ENCODE results near the gene PTK7. TPM values are rescaled to one million over a fixed set of nuclear protein-coding genes. Genes with fewer than 3 reads are reported as not detected.

PTK7 gene
- total and polyA plus RNA-seq, 8 donors: 4.0 to 64.9 (median 27.4) TPM

GRCh38 chr6:43119482-43119881 lies 43.4 kb downstream of the PTK7 start:
- TF ChIP-seq POLR2AphosphoS5 (IDR thresholded peaks at IDR 0.05) (no peak), POLR2A (IDR thresholded peaks at IDR 0.05) (no peak), EP300 (IDR thresholded peaks at IDR 0.05) (no peak)
- TF ChIP-seq, protein P1, sequence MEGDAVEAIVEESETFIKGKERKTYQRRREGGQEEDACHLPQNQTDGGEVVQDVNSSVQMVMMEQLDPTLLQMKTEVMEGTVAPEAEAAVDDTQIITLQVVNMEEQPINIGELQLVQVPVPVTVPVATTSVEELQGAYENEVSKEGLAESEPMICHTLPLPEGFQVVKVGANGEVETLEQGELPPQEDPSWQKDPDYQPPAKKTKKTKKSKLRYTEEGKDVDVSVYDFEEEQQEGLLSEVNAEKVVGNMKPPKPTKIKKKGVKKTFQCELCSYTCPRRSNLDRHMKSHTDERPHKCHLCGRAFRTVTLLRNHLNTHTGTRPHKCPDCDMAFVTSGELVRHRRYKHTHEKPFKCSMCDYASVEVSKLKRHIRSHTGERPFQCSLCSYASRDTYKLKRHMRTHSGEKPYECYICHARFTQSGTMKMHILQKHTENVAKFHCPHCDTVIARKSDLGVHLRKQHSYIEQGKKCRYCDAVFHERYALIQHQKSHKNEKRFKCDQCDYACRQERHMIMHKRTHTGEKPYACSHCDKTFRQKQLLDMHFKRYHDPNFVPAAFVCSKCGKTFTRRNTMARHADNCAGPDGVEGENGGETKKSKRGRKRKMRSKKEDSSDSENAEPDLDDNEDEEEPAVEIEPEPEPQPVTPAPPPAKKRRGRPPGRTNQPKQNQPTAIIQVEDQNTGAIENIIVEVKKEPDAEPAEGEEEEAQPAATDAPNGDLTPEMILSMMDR (IDR thresholded peaks at IDR 0.05): no peak
- intact Hi-C loops (cut with DNase I; ENCODE audit: low total_unique reads): no loop called here
- 62 to 83% (median 71%) methylated on average over 2 to 4 of the region's 4 CpGs for WGBS, 5 donors

DNA sequence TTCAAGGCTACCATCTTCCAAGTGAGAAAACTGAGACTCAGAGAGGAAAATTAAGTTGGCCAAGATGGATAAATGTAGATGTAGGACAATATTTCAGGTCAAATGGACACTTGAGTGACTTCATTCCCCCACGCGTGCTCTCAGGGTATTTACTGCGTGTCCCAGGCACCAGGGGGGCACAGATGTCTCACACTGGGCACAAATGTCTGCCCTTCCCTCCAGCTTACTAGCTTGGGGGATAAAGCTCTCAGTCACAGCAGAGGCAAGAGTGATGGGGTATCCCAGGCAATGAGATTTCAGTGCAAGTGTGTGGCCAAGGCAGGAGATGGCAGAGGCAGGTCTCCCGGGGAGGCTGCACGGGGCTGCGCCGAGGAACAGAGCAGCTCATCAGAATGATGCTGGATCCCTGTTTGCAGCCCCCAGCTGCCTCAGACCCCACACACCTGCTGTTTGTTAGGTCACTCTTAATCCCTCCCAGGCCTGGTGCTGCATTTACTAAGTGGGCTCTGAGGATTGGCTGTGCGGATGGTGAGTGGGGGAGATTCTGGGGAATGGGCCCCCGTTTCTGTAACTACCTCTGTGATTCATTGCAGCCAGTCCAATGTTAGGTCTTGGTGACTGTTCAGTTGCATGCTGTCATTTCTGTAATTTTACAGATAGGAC lies 44.1 kb downstream of the PTK7 start:
- H3K27ac ChIP-seq: peak overlapping the region in 3 of 5 donors; percentile 16 to 78 (median 73)
- no peaks in the 10 kb centered on the region for H3K27me3 ChIP-seq
- peaks cover 5 to 39% (median 22%) of the 10 kb centered on the region in 4 donors for H3K4me1 ChIP-seq
- TF ChIP-seq, protein P1 (IDR thresholded peaks at IDR 0.05): no peak
- TF ChIP-seq EP300 (IDR thresholded peaks at IDR 0.05) (no peak), POLR2A (IDR thresholded peaks at IDR 0.05) (no peak), POLR2AphosphoS5 (IDR thresholded peaks at IDR 0.05) (no peak)
- DNase-seq: no peak
- intact Hi-C loops (cut with DNase I; ENCODE audit: low total_unique reads): no loop called here
- no peaks in the 10 kb centered on the region for H3K9me3 ChIP-seq
- WGBS, 5 donors: 89 to 94% (median 93%) methylated on average over 9 of the region's 9 CpGs
- no peaks in the 10 kb centered on the region for H3K36me3 ChIP-seq
- no peak overlapping the region for H3K4me3 ChIP-seq

More at GRCh38 chr6:43119482-43119881, 43.4 kb downstream of the PTK7 start:
- H3K36me3 ChIP-seq: no peaks in the 10 kb centered on the region
- peak in 1 of 2 donors; percentile 52 for DNase-seq
- no peak overlapping the region for H3K4me3 ChIP-seq
- no peaks in the 10 kb centered on the region for H3K27me3 ChIP-seq
- H3K4me1 ChIP-seq: peaks cover 5 to 41% (median 24%) of the 10 kb centered on the region in 4 donors
- H3K9me3 ChIP-seq: no peaks in the 10 kb centered on the region
- peak overlapping the region in 2 of 5 donors; percentile 73 to 78 for H3K27ac ChIP-seq

DNA sequence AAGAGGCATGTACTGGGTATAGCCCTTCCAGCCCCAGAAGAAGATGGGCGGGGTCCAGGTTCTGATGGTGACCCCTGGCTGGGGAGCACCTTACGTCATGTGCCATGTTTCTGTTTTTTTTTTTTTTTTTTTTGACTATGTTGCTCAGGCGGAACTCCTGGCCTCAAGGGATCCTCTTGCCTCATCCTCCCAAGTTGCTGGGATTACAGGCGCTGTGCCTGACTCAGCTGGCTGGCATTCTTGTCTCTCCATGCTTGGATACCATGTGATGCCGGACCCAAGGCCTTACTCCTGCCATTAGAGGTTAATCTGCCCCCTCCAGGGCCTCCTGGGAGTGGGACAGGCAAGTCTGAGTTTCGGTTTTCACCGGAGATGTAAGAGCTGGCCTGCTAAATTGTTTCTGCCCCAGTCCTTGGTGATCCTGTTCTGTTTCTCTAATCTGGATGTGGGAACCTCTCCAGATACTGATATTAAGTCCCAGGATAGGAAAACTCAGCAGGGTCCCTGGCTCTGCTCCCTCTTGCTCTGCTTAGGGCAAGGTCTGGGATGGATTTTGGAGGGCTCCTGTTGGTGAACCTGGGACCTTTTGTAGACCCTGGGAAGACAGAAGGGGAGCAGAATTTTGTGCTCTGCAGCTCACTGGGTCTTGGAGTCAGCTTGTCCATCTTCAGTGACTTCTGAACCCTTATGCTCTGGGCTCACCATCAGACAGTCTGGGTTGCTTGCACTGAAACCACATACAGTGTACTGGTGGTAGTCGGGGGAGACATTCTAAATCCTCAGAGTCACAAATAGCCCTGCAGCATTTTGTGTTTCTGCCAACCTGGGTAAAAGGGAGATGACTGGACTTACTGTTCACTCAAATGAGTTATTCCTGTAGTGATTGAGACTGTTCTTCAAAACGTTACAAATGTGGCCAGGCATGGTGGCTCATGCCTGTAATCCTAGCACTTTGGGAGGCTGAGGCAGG lies 45.1 kb downstream of the PTK7 start:
- intact Hi-C loops (cut with DNase I; ENCODE audit: low total_unique reads): no loop called here
- H3K36me3 ChIP-seq: no peaks in the 10 kb centered on the region
- no peak for TF ChIP-seq EP300 (IDR thresholded peaks at IDR 0.05)
- TF ChIP-seq POLR2AphosphoS5 (IDR thresholded peaks at IDR 0.05): peak in 2 of 3 donors; percentile 25 to 46

GRCh38 chr6:43122146-43122545 lies 46.0 kb downstream of the PTK7 start:
- TF ChIP-seq POLR2A (IDR thresholded peaks at IDR 0.05): no peak
- TF ChIP-seq POLR2AphosphoS5 (IDR thresholded peaks at IDR 0.05): no peak
- TF ChIP-seq EP300 (IDR thresholded peaks at IDR 0.05): no peak
- TF ChIP-seq, protein P1 (IDR thresholded peaks at IDR 0.05): no peak
- Histone ChIP-seq H3K27me3 (no peaks in the 10 kb centered on the region), H3K27ac (peak overlapping the region in 3 of 5 donors; percentile 66 to 78 (median 73)), H3K4me1 (peaks cover 5 to 31% (median 19%) of the 10 kb centered on the region in 4 donors), H3K4me3 (no peak overlapping the region), H3K9me3 (no peaks in the 10 kb centered on the region), H3K36me3 (no peaks in the 10 kb centered on the region)
- intact Hi-C loops (cut with DNase I; ENCODE audit: low total_unique reads): no loop called here
- WGBS, 5 donors: 70 to 86% (median 80%) methylated on average over 2 of the region's 2 CpGs
- no peak for DNase-seq

More for the DNA sequence above, 45.1 kb downstream of the PTK7 start:
- peaks cover 5 to 33% (median 19%) of the 10 kb centered on the region in 4 donors for H3K4me1 ChIP-seq
- peak overlapping the region in 4 of 5 donors; percentile 29 to 78 (median 70) for H3K27ac ChIP-seq
- DNase-seq: peak in 1 of 2 donors; percentile 66
- no peaks in the 10 kb centered on the region for H3K27me3 ChIP-seq
- no peak overlapping the region for H3K4me3 ChIP-seq
- no peaks in the 10 kb centered on the region for H3K9me3 ChIP-seq
- 62 to 72% (median 68%) methylated on average over 9 of the region's 9 CpGs for WGBS, 5 donors
